Activated CD4-positive, alpha-beta T cell treated with anti-CD3 and anti-CD28 coated beads for 48 hours (primary cell): ENCODE results near the gene OR2V2.

Source experiments
- DNase-seq: peaks from one replicate; pipeline ENCODE4 v3.0.0-alpha.2; 2020

The OR2V2 gene

DNA sequence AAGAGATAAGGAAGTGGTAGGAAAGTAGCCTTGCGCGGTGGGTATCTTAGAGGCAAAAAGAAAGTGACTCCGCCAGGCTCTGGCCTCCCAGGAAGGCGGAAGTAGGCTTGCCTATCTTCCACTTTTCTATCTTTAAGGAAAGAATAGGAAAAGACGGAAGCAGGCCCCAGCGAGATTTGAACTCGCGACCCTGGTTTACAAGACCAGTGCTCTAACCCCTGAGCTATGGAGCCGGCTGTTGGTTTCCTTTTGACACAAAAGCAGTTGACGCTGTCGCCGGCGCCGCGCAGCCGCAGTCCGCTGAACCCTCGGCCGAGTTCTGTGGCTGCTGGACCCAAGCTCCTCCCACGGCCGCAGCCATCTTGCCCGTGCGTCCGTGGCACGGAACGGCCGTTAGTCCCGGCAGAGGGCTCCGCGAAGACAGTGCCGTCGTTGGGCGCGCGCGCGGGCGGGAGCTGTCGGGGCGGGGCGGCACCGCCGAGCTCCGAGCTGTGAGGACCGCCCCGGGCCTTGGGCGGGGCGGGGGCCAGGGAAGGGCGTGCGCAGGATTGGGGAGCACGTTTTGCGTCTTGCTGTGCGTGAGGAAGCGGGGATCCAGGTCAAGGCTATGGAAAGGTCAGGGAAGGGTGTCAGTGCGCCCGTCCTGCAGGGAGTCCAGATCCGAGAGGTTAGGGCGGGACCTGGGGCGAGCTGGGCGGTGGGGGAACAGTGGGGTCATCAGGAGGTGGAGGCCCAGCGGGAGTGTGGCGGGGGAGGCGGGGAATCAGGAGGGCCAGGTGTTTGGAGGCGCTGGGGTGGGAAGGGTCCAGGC lies 44.3 kb downstream of the OR2V2 start:
- peak; percentile 95 for DNase-seq

DNA sequence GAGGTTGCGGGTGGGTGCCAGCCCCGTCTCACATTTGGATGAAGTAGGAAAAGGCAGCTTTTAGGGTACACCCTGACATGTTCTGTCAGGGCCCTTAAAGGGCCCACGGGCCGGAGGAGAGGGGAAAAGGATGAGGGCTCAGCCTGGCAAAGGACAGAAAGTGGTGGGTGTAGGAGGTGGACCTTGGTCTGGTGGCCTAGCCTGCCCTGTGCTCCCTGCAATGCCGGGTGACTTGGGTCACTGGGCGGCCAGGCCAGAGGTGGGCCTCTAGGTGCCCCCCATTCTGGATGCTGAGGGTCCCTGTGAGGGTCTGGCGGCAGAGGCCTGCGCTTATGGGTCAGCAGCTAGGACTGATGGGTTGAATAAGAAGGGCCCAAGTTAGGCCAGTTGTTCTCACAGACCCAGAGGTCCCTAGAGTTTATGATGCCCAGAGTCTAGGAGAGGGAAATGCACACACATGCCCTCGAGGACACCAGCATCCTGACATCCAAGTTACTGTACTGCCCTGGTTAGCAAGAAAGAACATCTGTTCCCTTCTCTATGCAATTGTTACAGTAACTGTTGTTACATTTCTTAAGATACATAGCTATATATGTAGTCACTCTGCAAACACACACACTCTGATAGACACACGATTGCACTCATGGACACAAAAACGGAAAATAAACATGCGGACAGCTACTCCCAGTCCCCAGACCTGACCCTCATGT lies 45.1 kb downstream of the OR2V2 start:
- no peak for DNase-seq

DNA sequence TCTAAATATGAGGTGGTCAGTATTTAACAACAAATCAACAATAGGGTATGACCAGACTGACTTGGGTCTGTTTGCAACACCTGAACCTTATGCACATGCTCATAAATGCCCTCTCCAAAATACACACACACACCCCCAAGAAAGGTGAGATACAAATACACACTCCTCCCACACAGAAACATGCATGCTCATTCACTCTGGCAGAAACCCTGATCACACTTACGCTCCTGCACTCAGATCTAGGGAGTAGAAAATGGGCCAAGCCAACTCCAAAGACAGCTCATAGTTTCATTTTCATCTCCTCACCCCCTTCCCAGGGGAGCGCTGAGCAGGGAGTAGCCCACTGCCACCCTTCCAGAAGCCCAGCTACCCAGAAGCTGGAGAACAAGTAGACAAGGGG lies 46.3 kb downstream of the OR2V2 start:
- DNase-seq, result no peak

DNA sequence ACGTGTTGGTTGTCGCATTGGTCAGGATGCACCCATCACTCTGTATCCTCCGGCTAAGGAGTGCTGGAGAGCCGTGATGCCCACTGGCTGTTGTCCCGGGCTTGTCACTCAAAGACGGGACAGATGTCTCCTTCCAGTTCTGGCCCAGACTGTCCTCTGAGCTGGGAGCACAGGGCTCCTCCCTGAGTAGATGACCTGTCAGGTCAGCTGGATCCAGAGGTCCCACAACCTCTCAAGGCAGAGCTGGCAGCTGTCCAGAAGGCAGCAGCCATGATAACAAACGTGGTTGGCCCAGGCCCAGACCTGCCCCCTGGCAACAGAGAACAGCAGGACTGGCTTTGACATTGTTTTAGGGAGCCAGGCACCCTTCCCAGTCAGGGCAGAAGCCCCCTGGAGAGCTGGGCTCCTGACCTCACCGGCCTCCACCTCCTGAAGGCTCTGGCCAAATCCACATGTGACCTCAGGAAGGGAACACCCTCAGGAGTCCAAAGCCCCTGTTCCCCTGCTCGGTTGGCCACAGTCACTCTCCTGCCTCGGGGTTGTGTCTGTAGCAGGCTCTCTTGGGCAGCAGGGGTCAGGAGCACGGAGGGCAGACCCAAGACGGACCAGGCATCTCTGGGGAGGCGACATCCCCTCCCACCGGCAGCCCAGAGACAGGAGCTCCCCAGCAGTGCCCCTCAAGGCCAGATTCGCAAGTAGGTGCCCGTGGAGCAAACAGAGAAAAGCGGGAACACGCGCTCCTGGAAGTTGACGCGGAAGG lies 47.3 kb downstream of the OR2V2 start:
- DNase-seq, result no peak

DNA sequence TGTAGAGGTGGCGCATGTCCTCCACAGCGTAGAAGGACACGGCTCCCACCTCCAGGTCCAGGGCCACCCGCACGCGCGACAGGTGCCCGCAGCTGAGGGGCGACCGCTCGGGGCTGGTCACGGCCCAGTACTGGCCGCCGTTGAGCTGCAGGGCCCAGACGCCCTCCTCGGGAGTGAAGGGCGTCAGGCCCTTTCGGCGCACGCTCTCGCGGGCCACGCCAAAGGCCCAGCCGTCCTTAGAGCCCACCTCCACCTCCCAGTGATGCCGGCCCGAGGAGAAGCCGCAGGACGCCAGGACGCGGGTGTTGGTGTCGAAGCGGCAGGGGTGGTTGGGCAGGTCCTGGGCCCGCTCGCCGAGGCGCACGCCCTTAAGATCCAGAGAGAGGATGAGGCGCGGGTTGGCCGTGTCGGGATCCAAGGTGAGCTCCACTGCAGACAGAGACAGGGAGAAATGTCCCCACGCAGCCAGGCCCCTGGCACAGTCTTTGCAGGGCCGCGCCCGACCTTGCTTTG lies 47.9 kb downstream of the OR2V2 start:
- no peak for DNase-seq

DNA sequence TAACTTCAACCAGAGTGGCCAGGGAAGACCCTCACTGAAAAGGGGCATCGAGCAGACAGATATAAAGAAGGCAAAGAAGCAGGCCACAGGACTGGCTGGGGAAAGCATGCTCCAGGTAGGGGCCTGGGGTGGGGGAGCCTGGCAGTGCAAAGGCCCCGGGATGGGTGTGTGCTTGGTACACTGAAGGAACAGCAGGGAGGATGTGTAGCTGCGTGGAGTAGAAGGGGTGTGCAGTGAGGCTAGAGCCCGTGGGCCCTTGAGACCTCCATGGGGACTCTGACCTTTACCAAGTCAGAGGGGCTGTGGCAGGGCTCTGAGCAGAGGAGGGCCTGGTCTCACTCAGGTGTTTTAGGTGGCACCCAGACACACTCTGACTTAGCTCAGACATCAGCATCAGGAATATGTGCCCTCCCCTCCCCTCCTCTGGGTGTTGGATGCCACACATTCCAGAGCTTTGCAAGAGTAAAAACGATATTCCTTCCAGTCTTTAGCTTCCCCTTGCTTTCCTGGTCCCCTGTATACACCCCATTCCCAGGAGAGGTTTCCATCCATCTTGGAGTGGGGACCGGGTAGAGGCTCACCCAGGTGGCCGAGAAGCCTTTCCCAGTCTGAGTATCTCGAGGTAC lies 50.1 kb downstream of the OR2V2 start:
- no peak for DNase-seq

DNA sequence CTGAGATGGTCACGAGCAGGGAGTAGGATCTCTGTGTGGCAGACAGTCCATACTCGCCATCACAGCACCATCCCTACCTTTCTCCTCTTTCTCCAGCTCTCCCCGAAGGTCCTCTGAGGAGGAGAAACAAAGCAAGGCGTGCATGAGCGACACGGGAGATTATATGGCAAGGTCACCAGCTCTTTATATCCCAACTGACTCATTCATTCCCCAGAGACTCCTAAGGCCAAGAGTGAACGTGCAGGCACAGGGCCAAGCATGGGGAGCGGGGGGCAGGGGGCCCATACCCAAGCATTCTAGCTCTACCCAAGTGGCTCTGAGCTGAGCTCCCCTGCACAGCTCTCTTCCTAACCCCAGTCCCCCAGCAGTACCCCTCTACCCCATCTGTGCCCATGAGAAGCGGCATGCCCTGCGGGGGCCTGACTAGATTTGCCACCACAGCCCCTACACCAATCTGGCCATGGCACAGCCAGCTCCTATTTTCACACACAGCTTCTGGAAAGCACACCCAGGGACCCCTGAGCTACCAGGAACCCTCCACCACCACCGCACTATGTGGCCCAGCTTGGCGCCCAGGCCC lies 50.8 kb downstream of the OR2V2 start:
- no peak for DNase-seq

DNA sequence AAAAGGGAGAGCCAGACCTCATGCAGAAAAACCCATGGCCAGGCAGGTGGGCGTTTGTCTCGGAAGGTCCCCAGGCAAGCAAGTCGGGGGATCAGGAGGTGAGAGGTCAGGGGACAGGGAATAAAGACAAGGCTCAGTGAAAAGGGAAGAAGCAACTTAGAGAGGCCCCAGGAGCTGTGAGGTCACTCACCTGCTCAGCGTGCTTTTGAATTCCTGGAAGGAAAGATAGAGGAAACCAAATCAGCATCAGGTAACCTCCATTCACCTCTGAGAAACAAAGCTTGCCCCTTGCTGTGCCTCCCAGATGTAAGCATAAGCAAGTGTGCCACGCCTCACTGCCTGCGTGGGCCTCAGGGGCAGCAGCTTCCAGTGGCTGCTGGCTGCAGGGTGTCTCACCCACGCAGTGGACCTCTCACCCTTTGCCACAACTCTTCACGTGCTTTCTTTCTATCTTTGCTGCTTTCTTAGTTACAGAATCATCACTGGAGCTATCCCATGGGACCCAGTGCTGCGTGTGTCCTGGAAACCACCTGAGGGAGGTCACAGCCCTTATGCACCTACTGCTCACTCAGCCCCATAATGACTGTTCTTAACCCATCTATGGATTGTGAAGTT lies 51.6 kb downstream of the OR2V2 start:
- no peak for DNase-seq

DNA sequence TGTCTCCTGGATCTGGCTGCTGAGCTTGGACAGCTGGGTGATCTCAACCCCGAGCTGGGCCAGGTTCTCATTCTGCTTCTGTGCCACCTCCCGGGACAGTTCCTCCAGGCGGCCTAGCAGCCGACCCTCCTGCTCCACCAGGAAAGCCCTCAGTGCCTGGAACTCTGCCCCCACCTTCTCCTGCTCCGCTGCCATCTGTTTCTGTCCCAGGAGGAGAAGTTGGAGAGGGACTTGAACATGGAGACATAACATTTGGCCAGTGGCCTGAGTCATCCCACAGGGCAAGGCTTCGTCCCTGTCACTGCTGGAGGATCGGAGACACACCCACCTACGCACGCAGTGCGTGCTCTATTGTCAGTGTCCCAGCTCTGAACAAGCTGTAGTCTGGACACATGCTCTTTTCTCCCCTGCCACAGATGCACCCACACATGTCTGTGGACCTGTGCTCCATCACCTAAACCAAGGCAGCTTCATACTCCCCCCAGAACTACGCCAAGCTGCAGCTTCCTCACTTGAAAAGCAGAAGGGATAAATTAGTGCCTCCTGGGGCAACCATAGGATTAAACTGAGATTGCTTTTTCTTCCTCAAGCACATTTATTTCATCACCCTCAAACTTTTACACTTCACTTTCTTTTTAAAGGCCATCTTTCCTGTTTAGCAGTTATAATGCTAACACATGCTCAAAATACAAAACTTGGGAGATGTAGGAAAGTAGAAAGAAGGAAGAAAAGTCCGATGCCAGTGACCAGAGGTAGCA lies 52.7 kb downstream of the OR2V2 start:
- DNase-seq, result no peak

DNA sequence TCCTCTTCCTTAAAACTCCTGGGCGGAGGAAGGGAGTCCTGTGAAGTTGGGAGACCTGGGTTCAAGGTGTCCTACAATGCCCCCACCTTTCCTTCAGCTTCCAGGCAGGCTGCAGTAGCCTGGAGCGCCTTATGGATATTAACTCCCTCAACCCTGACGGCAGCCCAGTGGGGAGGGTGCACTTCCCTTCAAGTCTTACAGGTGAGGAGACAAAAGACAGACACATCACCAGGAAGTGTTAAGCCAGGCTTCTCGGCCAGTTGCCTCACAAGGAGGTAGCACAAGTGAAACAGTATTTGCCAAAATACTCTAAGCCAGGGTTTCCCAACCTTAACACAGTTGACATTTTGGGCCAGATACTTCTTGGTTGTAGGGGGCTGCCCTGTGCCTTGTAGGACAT lies 53.4 kb downstream of the OR2V2 start:
- DNase-seq, result no peak

DNA sequence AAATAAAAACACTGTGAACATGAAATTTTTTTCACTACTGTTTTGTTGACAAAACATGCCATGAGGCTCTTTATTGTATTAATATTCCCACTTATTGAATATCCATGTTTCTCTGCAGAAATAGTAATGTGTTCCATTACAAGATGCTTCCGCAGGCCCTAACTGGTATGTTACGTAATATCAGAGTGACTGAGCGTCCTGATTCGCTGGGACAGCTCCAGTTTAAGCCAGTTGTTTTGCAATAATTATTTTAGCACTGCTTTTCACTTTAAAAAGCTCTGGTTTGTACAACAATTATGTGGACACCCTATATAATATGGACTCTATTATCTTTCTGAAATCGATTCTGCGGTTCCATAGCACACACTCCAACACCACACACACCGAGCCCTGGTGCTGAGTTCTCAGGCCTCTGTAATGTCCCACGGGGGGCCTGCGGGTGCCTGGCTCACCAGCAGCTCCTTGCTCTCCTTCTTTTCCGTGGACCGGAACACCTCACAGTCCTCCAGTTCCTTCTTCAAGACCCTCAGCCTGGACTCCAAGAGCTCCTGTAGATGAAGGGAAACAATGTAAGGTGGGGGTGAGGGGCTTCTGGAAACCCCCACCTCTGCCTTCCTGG lies 55.8 kb downstream of the OR2V2 start:
- DNase-seq, result no peak

DNA sequence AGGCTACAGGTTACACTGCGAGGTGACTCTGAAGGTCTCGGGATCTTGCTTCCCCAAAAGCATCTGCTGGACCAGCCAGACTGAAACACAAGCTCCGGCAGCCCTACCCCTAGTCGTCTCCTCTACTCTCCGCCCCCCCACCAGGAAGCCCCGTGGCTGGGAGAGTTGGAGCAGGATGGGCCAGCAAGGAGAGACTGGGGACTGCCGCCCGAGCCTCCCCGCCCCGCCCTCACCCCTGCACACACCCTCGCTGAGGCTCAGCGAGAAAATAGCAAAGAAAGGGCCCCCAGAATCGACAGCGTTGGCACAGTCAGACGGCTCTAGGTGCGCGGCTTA lies 56.4 kb downstream of the OR2V2 start:
- no peak for DNase-seq

DNA sequence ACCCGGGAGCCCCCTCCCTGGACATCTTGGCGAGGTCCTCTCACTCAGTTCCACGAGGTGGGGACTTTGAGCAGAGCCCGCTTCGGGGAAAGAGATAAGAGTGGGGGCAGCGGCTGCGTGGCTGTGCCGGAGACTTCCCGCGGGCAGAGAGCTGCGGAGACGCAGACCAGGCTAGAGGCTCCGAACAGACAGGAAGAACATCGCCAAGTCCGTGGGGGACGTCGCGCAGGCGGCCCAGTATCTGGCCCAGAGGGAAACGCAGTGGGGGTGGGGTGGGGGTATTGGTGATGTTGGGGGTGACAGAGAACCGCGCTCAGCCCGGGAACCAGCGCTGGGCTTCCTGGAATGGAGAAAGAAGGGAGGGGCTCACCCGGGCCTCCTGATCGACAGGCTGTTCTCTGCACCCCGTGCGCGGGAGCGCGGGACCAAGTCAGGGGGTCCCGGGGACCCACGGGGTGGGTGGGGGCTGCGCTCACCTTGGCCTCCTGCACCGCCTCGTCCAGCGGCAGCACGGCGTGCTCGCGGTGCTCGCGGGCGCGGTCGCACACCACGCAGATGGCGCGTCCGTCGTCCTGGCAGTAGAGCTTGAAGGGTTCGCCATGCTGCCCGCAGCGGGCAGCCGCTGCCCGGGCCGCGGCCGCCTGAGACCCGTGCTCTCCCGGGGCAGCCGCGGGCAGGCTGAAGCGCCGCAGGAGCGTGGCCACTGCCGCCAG lies 56.9 kb downstream of the OR2V2 start:
- DNase-seq, result no peak

DNA sequence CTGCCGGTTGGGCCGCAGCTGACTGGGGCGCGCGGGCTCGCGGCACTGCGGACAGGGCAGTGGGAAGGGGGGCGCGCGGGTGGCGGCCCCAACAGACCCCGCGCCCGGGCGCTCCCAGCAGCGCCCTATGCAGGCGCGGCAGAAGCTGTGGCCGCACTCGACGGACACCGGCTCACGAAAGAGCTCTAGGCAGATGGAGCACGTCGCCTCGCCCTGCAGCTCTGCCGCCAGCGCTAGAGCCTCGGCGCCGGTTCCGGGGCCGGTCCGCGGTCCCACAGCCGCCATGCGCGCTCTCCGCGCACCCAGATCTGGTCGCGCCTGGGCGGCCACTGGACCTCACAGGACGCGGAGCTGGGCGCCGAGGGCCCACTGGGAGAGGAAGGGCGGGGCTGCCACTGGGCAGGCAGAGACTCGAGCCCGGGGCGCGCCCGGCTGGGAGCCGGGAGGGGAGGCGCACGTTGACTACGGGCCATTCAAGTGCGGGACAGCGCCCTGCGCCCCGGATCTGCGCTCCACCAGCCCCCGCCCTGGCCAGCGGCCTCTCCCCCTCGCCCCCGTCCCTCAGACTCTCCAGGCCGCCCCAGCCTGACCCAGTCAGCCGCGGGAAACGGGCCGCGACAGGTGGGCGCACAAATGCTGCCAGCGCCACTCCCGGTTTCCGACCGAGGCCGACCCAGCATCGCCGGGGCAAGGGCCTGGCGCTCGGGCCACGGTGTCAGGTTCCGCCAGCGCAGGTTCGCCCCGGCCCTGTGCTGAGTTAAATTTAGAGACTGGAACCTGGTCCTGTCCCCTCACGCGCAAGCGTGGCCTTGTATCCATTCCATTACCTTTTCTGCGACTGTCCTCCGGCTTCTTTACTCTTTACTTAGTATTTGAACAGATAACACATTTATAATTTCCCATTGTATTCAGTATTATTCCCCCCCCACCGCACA lies 57.7 kb downstream of the OR2V2 start, which contains the start of gene TRIM7:
TSS of gene TRIM7 (minus strand) at position 371 of the 935 bp plus-strand sequence. CDS start at position 285, 86 bp downstream.
- DNase-seq, result peak; percentile 47

DNA sequence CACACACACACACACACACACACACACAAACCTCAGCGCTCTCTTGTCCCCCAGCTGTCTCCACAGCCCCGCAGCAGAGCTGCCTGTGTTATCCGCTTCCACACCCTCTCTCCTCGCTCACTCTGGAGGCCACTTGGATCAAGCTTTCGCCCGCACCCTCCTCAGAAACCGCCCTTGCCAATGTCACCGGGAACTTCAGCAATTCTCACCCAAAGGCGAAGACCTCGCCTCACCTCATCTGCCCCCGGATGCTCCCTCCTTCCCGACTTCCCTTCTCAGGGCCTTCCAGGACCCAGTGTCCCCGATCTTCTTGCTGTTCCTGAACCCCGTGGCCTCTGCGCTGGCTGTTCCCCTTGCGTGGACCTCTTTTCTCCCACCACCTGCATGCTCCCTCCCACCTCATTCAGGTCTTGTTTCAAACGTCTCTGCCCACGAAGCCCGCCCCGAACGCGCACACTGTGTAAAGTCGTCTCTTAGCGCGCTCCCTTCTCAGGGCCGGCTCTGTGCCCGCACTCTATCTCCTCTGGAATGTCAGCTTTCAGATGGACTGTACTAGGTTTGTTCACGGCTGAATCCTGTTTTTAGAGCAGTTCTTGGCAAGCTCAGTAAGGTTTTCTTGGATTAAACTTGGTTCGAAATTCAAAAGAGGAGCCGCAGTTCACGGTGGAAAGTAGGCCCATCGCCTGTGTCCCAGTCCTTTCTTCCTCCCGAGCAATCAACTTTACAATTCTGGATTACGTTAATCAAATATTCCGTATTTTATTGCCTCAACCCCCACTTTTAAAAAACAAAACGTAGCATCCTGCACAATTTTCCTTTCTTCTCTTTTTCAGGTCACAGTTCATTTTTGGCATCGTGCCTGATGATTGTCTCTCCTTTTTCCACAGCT lies 58.6 kb downstream of the OR2V2 start:
- DNase-seq, result peak; percentile 41

DNA sequence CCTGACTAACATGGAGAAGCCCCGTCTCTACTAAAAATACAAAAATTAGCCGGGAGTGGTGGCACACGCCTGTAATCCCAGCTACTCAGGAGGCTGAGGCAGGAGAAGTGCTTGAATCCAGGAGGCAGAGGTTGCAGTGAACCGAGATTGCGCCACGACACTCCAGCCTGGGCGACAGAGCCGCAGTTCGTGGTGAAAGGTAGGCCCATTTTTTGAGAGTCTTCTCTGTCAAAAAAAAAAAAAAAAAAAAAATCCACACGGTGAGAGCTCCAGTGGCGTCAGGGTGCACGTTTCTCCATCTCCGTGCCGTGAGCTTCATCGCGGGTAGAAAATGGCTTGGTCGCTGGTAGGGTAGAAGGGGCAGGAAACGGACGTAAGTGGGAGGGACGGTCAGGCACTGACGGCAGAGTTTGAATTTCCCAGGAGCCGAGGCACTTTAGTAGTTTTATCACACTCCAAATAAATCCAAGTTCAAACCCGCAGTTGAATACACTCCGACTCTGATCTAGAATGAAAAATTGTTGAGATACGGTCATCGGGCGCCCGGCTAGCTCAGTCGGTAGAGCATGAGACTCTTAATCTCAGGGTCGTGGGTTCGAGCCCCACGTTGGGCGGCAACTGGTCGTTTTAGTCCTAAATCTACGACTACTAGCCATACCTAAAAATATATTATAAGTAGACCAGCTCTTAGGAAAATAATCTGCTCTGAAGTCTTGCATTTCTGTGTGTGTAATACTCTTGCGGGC lies 60.0 kb downstream of the OR2V2 start:
- DNase-seq, result peak; percentile 96

DNA sequence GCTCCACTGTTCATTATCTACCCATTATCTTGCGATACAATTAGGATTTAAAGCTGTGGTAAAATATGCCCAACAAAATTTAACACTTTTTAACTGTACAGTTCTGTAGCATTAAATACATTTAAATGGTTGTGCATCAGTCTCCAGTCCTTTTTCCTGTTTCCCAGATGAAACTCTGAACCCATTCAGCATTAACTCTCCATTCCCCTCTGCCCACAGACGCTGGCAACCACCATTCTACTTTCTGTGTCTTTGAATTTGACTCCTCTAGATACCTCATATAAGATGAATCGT lies 60.5 kb downstream of the OR2V2 start:
- DNase-seq, result no peak
